ENCODE data around the gene BCAN. TPM values are rescaled to one million over a fixed set of nuclear protein-coding genes. Genes with fewer than 3 reads are reported as not detected.
A peak's percentile ranks its signal among the peaks of the same experiment; 100 is the strongest.

Gene BCAN
- total RNA-seq, 6 donors from 2014 or later: 0.11 to 0.13 TPM; not detected in 4

- no peak for ATAC-seq (ENCODE audit: low FRiP score in 2 of 2)
- Histone ChIP-seq H3K9me3 (no peaks in the 10 kb centered on the region), H3K4me3 (no peak overlapping the region), H3K4me1 (peaks cover 89 to 93% (median 90%) of the 10 kb centered on the region in 4 donors), H3K27ac (peak overlapping the region; percentile 80 to 91 (median 83)), H3K27me3 (no peaks in the 10 kb centered on the region), H3K36me3 (no peaks in the 10 kb centered on the region)
- peak; percentile 53 for DNase-seq
- WGBS, 2 donors: 12 to 22% methylated on average over 8 to 10 of the region's 16 CpGs
- no peak for TF ChIP-seq EP300 (IDR thresholded peaks at IDR 0.05)
- TF ChIP-seq CTCF (IDR thresholded peaks at IDR 0.05): no peak
- TF ChIP-seq POLR2A (IDR thresholded peaks at IDR 0.05): peak in 1 of 4 donors; percentile 27
- peak in 1 of 2 donors; percentile 17 for TF ChIP-seq POLR2AphosphoS5 (IDR thresholded peaks at IDR 0.05)
Observed at GRCh38 chr1:156664767-156665411, 23.0 kb downstream of the BCAN start.

DNA sequence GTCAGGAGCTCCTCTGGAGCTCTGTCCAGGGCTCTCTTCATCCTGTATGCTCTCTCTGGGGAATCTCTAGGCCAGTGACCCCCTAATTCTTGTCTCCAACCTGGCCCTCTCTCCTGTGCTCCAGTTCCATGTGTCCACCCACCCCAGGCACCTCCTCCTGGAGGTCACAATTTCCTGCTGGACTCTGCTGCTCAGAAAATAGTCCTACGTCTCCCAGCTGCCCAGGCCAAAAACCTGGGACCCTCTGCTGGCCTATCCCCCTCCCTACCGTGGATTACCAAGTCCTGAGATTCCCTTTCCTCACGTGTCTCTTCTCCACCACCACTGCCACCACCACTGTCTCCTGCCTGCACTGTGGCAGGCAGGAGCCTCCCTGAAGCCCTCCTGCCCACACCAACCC lies 23.6 kb downstream of the BCAN start:
- Histone ChIP-seq H3K4me1 (peaks cover 86 to 93% (median 87%) of the 10 kb centered on the region in 4 donors), H3K36me3 (no peaks in the 10 kb centered on the region), H3K27me3 (no peaks in the 10 kb centered on the region), H3K27ac (peak overlapping the region; percentile 80 to 91 (median 83)), H3K4me3 (no peak overlapping the region), H3K9me3 (no peaks in the 10 kb centered on the region)
- DNase-seq (no peak), ATAC-seq (ENCODE audit: low FRiP score in 2 of 2) (no peak)
- TF ChIP-seq POLR2AphosphoS5 (IDR thresholded peaks at IDR 0.05) (no peak), EP300 (IDR thresholded peaks at IDR 0.05) (no peak), CTCF (IDR thresholded peaks at IDR 0.05) (no peak), POLR2A (IDR thresholded peaks at IDR 0.05) (no peak)
- 59 to 61% methylated on average over 3 of the region's 3 CpGs for WGBS, 2 donors

- Histone ChIP-seq H3K36me3 (peaks cover 0 to 13% (median 0%) of the 10 kb centered on the region in 4 donors), H3K27ac (peak overlapping the region; percentile 81 to 91 (median 83)), H3K4me3 (no peak overlapping the region), H3K4me1 (peaks cover 71 to 85% (median 75%) of the 10 kb centered on the region in 4 donors), H3K27me3 (no peaks in the 10 kb centered on the region), H3K9me3 (no peaks in the 10 kb centered on the region)
- 76 to 81% methylated on average over 9 of the region's 9 CpGs for WGBS, 2 donors
- ATAC-seq (ENCODE audit: low FRiP score in 2 of 2) (peak in 1 of 2 donors; percentile 1), DNase-seq (no peak)
- TF ChIP-seq POLR2AphosphoS5 (IDR thresholded peaks at IDR 0.05): peak in 1 of 2 donors; percentile 16
- no peak for TF ChIP-seq EP300 (IDR thresholded peaks at IDR 0.05)
- TF ChIP-seq POLR2A (IDR thresholded peaks at IDR 0.05): no peak
- TF ChIP-seq CTCF (IDR thresholded peaks at IDR 0.05): no peak
Observed at GRCh38 chr1:156666862-156667609, 25.1 kb downstream of the BCAN start.

DNA sequence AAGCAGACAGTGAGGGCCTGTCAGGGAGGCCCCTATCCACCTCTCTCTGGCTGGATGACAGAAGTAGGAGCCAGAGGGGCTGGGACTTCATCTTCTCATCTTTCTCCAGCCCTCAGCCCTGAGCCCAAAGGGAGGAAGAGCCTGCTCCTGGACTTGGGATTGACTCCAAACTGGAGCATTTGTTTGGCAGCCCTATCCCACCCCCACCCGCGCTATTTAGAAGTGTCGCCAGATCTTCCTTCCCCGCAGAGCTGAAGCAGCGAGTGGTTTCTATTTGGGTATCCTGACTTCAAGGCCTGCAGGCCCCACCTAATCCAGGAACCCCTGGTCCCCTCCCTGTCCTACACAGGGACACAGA lies 25.7 kb downstream of the BCAN start:
- no peak for DNase-seq
- peaks cover 65 to 80% (median 70%) of the 10 kb centered on the region in 4 donors for H3K4me1 ChIP-seq

More for the DNA sequence above, 25.7 kb downstream of the BCAN start:
- peak in 1 of 2 donors; percentile 34 for ATAC-seq (ENCODE audit: low FRiP score in 2 of 2)
- Histone ChIP-seq H3K27me3 (no peaks in the 10 kb centered on the region), H3K36me3 (peaks cover 0 to 18% (median 0%) of the 10 kb centered on the region in 4 donors), H3K4me3 (no peak overlapping the region), H3K27ac (peak overlapping the region; percentile 81 to 91 (median 83)), H3K9me3 (no peaks in the 10 kb centered on the region)
- whole genome bisulfite sequencing, 2 donors: 64% methylated on average over 5 of the region's 5 CpGs; no CpG with 5 or more reads in 1 of the 2 donors
- TF ChIP-seq CTCF (IDR thresholded peaks at IDR 0.05): no peak
- TF ChIP-seq POLR2A (IDR thresholded peaks at IDR 0.05): no peak
- peak in 1 of 4 donors; percentile 41 for TF ChIP-seq EP300 (IDR thresholded peaks at IDR 0.05)
- TF ChIP-seq POLR2AphosphoS5 (IDR thresholded peaks at IDR 0.05): peak in 1 of 2 donors; percentile 32
